ENCODE results near the gene TMEM150B. TPM values are rescaled to one million over a fixed set of nuclear protein-coding genes. Genes with fewer than 3 reads are reported as not detected.

Gene TMEM150B
- total and polyA plus RNA-seq, 2 of the 13 experiments (the other 11 are each of a cell fraction or from before 2014, with no cell fraction given): 1.3 to 1.8 TPM

- DNase-seq (ENCODE audit: low spot score) (no peak), FAIRE-seq (no peak), ATAC-seq (no peak)
- H3K27ac ChIP-seq (ENCODE audit: extremely low read length, insufficient read depth, low read length): no peak overlapping the region
- no peaks in the 10 kb centered on the region for H4K20me1 ChIP-seq (ENCODE audit: insufficient read depth, low read length)
- no peaks in the 10 kb centered on the region for H3K27me3 ChIP-seq (ENCODE audit: control insufficient read depth in 1 of 2, insufficient read depth in 2 of 2, low read length in 2 of 2)
- no peak overlapping the region for H3K9ac ChIP-seq (ENCODE audit: insufficient read depth, low read depth, low read length)
- intact Hi-C loops (cut with micrococcal nuclease; ENCODE audit: unreplicated experiment): no loop called here
- no peak for TF ChIP-seq ZNF782 (CRISPR knock-in tag; IDR thresholded peaks at IDR 0.05; ENCODE audit: borderline replicate concordance)
- TF ChIP-seq PAF1 (CRISPR knock-in tag; IDR thresholded peaks at IDR 0.05): no peak
- TF ChIP-seq GABPB1 (CRISPR knock-in tag; IDR thresholded peaks at IDR 0.05): no peak
- no peak for TF ChIP-seq NFYB (CRISPR knock-in tag; IDR thresholded peaks at IDR 0.05)
- TF ChIP-seq HOXD1 (CRISPR knock-in tag; IDR thresholded peaks at IDR 0.05): no peak
- TF ChIP-seq RFXAP (CRISPR knock-in tag; IDR thresholded peaks at IDR 0.05; ENCODE audit: borderline replicate concordance): no peak
- TF ChIP-seq ZHX1 (CRISPR knock-in tag; IDR thresholded peaks at IDR 0.05; ENCODE audit: low read depth): no peak
- no peak for TF ChIP-seq KAT7 (CRISPR knock-in tag; IDR thresholded peaks at IDR 0.05; ENCODE audit: borderline replicate concordance)
- no peak for TF ChIP-seq EZH2 (conservative IDR thresholded peaks at IDR 0.05; ENCODE audit: low read depth, low read length)
- no peak for TF ChIP-seq ZNF207 (IDR thresholded peaks at IDR 0.05; ENCODE audit: borderline replicate concordance)
- no peak for TF ChIP-seq ZNF142 (CRISPR knock-in tag; IDR thresholded peaks at IDR 0.05)
- no peak for TF ChIP-seq DPF2 (CRISPR knock-in tag; IDR thresholded peaks at IDR 0.05; ENCODE audit: borderline replicate concordance, low read depth)
- no peak for TF ChIP-seq TBP (CRISPR knock-in tag; IDR thresholded peaks at IDR 0.05)
- no peak for TF ChIP-seq NFRKB (IDR thresholded peaks at IDR 0.05)
- TF ChIP-seq MTA3 (CRISPR knock-in tag; IDR thresholded peaks at IDR 0.05): no peak
- H3K79me2 ChIP-seq (ENCODE audit: insufficient read depth, low read length): no peaks in the 10 kb centered on the region
- BruUV-seq (replicated peaks): no TSS peak
- no peak overlapping the region for H2AFZ ChIP-seq (ENCODE audit: low read length)
- no peak overlapping the region for H3K4me2 ChIP-seq (ENCODE audit: low read depth, low read length)
- H3K36me3 ChIP-seq (replicated peaks in 1 of 2; ENCODE audit: control insufficient read depth in 1 of 2, insufficient read depth in 2 of 2, low read length in 2 of 2): no peaks in the 10 kb centered on the region
- 88% methylated on average over 13 of the region's 13 CpGs for WGBS (ENCODE audit: low lambda C conversion rate)
- ChIA-PET POLR2A (interaction anchor here (1.6 kb wide), 1 partner anchor 91 kb away, joined by 3 read pairs; the partner anchor contains the start of gene UBE2S), CTCF (ENCODE audit: low intra/inter-chr PET ratio, low total read pairs) (no interaction called here)
- H3K9me3 ChIP-seq (ENCODE audit: low read length): no peaks in the 10 kb centered on the region
- peaks cover 9% of the 10 kb centered on the region for H3K4me1 ChIP-seq (ENCODE audit: insufficient read depth, low read length)
- in situ Hi-C loops (cut with HindIII; ENCODE audit: extremely low pct_ligation_motif_present, low pct_unique_long_range_greater_than_20kb): no loop called here
- H3K4me3 ChIP-seq (replicated peaks in 1 of 3; ENCODE audit: insufficient read depth in 1 of 3, low read depth in 2 of 3, low read length in 3 of 3): no peak overlapping the region
Observed at GRCh38 chr19:55315956-55316525, 9.1 kb downstream of the TMEM150B start.

All from HepG2 (cell line).